MM.1S (cell line): Measurements from ENCODE around the gene PLAAT2.

Experiments
- CTCF ChIP-seq: fragments of 300-600 bp; sonication (generic); IDR thresholded peaks from 2 replicates; pipeline ENCODE4 v1.5.1; 2016; ENCODE audit warnings: antibody characterized with exemption, low read length, mixed read lengths
- EZH2 ChIP-seq: fragments of 300-600 bp; sonication (generic); optimal IDR thresholded peaks from 2 replicates; pipeline ENCODE3; 2017; ENCODE audit warnings: low read depth, mild to moderate bottlenecking, antibody characterized with exemption, low read length, mixed read lengths

- TF ChIP-seq CTCF (no peak), EZH2 (no peak)
Measured at GRCh38 chr11:63532117-63532516, 31.1 kb downstream of the PLAAT2 start.
